HPDE6-E6E7 (cell line): ENCODE data around the gene GPR17.
A peak's percentile ranks its signal among the peaks of the same experiment; 100 is the strongest.

Source experiments
- DNase-seq: peaks from one replicate; pipeline ENCODE4 v3.0.0; 2011; ENCODE audit warnings: missing footprints; ENCODE audit errors: extremely low spot score

Gene GPR17

GRCh38 chr2:127614731-127615130 is 31.2 kb upstream of the GPR17 start:
- DNase-seq, result no peak

GRCh38 chr2:127615511-127616166 is 30.3 kb upstream of the GPR17 start:
- DNase-seq, result no peak

GRCh38 chr2:127618551-127619202 is 27.3 kb upstream of the GPR17 start:
- DNase-seq, result no peak

GRCh38 chr2:127619203-127619590 is 26.8 kb upstream of the GPR17 start:
- no peak for DNase-seq

- DNase-seq, result no peak
Observed at GRCh38 chr2:127619877-127620705, 25.9 kb upstream of the GPR17 start.

GRCh38 chr2:127620866-127621265 is 25.1 kb upstream of the GPR17 start:
- no peak for DNase-seq

- no peak for DNase-seq
Observed at GRCh38 chr2:127621981-127622431, 23.9 kb upstream of the GPR17 start.

- no peak for DNase-seq
Observed at GRCh38 chr2:127622561-127623387, 23.2 kb upstream of the GPR17 start.

- peak; percentile 51 for DNase-seq
Observed at GRCh38 chr2:127623388-127624319, 22.3 kb upstream of the GPR17 start.

- DNase-seq, result no peak
Observed at GRCh38 chr2:127624320-127624755, 21.6 kb upstream of the GPR17 start.

- DNase-seq, result no peak
Observed at GRCh38 chr2:127624756-127625571, 21.0 kb upstream of the GPR17 start.

GRCh38 chr2:127625572-127625951 is 20.4 kb upstream of the GPR17 start:
- no peak for DNase-seq

GRCh38 chr2:127626175-127626574 is 19.8 kb upstream of the GPR17 start:
- DNase-seq, result no peak

GRCh38 chr2:127626917-127627739 is 18.8 kb upstream of the GPR17 start:
- DNase-seq, result no peak

- no peak for DNase-seq
Observed at GRCh38 chr2:127627740-127628571, 18.0 kb upstream of the GPR17 start.

GRCh38 chr2:127628767-127629614 is 17.0 kb upstream of the GPR17 start:
- DNase-seq, result no peak

- DNase-seq, result no peak
Observed at GRCh38 chr2:127629637-127630036, 16.3 kb upstream of the GPR17 start.
